Measurements from ENCODE around the gene HOXC11.

Gene HOXC11

GRCh38 chr12:53935383-53936341, 37.3 kb upstream of the HOXC11 start:
- H3K27me3 ChIP-seq (ENCODE audit: control insufficient read depth in 1 of 2, insufficient read depth in 2 of 2, low read length in 2 of 2): peaks cover 83 to 98% of the 10 kb centered on the region in 2 donors
- H3K9me3 ChIP-seq (ENCODE audit: control insufficient read depth in 1 of 2, low read length in 2 of 2): no peaks in the 10 kb centered on the region

GRCh38 chr12:53937099-53937498, 35.8 kb upstream of the HOXC11 start:
- Histone ChIP-seq H3K9ac (ENCODE audit: low read depth in 1 of 2, low read length in 2 of 2) (no peak overlapping the region), H3K4me1 (ENCODE audit: control insufficient read depth in 1 of 2, insufficient read depth in 2 of 2, low read length in 2 of 2) (no peaks in the 10 kb centered on the region), H3K9me3 (ENCODE audit: control insufficient read depth in 1 of 2, low read length in 2 of 2) (no peaks in the 10 kb centered on the region), H3K27me3 (ENCODE audit: control insufficient read depth in 1 of 2, insufficient read depth in 2 of 2, low read length in 2 of 2) (peaks cover 82 to 98% of the 10 kb centered on the region in 2 donors), H3K27ac (ENCODE audit: low read depth, low read length) (no peak overlapping the region), H3K36me3 (ENCODE audit: control insufficient read depth in 1 of 2, insufficient read depth in 2 of 2, low read length in 2 of 2) (no peaks in the 10 kb centered on the region), H3K4me3 (ENCODE audit: low read depth in 1 of 2, low read length in 2 of 2) (no peak overlapping the region)

More at GRCh38 chr12:53935383-53936341, 37.3 kb upstream of the HOXC11 start:
- Histone ChIP-seq H3K9ac (ENCODE audit: low read depth in 1 of 2, low read length in 2 of 2) (no peak overlapping the region), H3K4me1 (ENCODE audit: control insufficient read depth in 1 of 2, insufficient read depth in 2 of 2, low read length in 2 of 2) (no peaks in the 10 kb centered on the region), H3K4me3 (ENCODE audit: low read depth in 1 of 2, low read length in 2 of 2) (no peak overlapping the region), H3K27ac (ENCODE audit: low read depth, low read length) (no peak overlapping the region), H3K36me3 (ENCODE audit: control insufficient read depth in 1 of 2, insufficient read depth in 2 of 2, low read length in 2 of 2) (no peaks in the 10 kb centered on the region)

- Histone ChIP-seq H3K27ac (ENCODE audit: low read depth, low read length) (no peak overlapping the region), H3K36me3 (ENCODE audit: control insufficient read depth in 1 of 2, insufficient read depth in 2 of 2, low read length in 2 of 2) (no peaks in the 10 kb centered on the region), H3K9ac (ENCODE audit: low read depth in 1 of 2, low read length in 2 of 2) (no peak overlapping the region), H3K27me3 (ENCODE audit: control insufficient read depth in 1 of 2, insufficient read depth in 2 of 2, low read length in 2 of 2) (peaks cover 82 to 97% of the 10 kb centered on the region in 2 donors), H3K4me3 (ENCODE audit: low read depth in 1 of 2, low read length in 2 of 2) (no peak overlapping the region), H3K4me1 (ENCODE audit: control insufficient read depth in 1 of 2, insufficient read depth in 2 of 2, low read length in 2 of 2) (no peaks in the 10 kb centered on the region), H3K9me3 (ENCODE audit: control insufficient read depth in 1 of 2, low read length in 2 of 2) (no peaks in the 10 kb centered on the region)
Measured at GRCh38 chr12:53937596-53938325, 35.2 kb upstream of the HOXC11 start.

DNA sequence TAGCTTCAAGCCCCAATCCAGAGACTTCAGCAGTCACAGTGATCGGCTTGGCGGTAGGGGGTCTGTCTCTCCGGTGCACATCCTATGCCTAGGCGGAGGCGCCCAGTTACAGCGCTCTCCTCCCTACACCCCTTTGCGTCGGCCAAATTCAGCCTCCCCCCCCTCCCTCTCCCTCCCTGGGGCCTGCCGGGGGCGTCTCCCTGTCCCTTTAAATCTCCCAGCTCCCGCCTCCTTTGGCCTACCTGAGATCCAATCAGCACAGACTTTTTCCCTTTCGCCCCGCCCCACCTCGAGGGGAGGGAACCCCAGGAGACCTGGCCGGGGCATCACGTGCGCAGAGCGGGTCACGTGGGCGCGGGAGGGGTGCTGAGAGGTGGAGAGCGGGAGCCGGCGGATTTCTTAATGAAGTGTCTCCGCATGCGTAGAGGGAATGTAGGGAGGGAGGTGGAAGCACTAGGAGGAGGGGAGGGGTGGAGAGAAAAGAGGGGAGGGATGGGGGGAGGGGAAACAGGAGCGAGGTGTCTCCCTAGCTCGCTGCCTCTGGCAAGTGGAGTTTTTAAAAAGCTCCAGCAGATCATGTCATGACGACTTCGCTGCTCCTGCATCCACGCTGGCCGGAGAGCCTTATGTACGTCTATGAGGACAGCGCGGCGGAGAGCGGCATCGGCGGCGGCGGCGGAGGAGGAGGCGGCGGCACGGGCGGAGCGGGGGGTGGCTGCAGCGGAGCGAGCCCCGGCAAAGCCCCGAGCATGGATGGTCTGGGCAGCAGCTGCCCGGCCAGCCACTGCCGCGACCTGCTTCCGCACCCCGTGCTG, 34.4 kb upstream of the HOXC11 start, which contains the start of gene HOXC13:
Gene HOXC13 (plus strand): TSS at position 506 of the 815 bp plus-strand sequence. CDS start 76 bp downstream, at position 582.
- no peaks in the 10 kb centered on the region for H3K36me3 ChIP-seq (ENCODE audit: control insufficient read depth in 1 of 2, insufficient read depth in 2 of 2, low read length in 2 of 2)
- H3K9ac ChIP-seq (ENCODE audit: low read depth in 1 of 2, low read length in 2 of 2): no peak within 1 kb of the TSS
- peaks cover 84 to 97% of the 10 kb centered on the region in 2 donors for H3K27me3 ChIP-seq (ENCODE audit: control insufficient read depth in 1 of 2, insufficient read depth in 2 of 2, low read length in 2 of 2)
- no peak within 1 kb of the TSS for H3K4me3 ChIP-seq (ENCODE audit: low read depth in 1 of 2, low read length in 2 of 2)
- no peaks in the 10 kb centered on the region for H3K9me3 ChIP-seq (ENCODE audit: control insufficient read depth in 1 of 2, low read length in 2 of 2)
- no peak within 1 kb of the TSS for H3K27ac ChIP-seq (ENCODE audit: low read depth, low read length)
- no peaks in the 10 kb centered on the region for H3K4me1 ChIP-seq (ENCODE audit: control insufficient read depth in 1 of 2, insufficient read depth in 2 of 2, low read length in 2 of 2)

- Histone ChIP-seq H3K36me3 (ENCODE audit: control insufficient read depth in 1 of 2, insufficient read depth in 2 of 2, low read length in 2 of 2) (no peaks in the 10 kb centered on the region), H3K9ac (ENCODE audit: low read depth in 1 of 2, low read length in 2 of 2) (no peak overlapping the region), H3K27me3 (ENCODE audit: control insufficient read depth in 1 of 2, insufficient read depth in 2 of 2, low read length in 2 of 2) (peaks cover 84 to 97% of the 10 kb centered on the region in 2 donors), H3K4me3 (ENCODE audit: low read depth in 1 of 2, low read length in 2 of 2) (no peak overlapping the region), H3K4me1 (ENCODE audit: control insufficient read depth in 1 of 2, insufficient read depth in 2 of 2, low read length in 2 of 2) (no peaks in the 10 kb centered on the region), H3K9me3 (ENCODE audit: control insufficient read depth in 1 of 2, low read length in 2 of 2) (no peaks in the 10 kb centered on the region), H3K27ac (ENCODE audit: low read depth, low read length) (no peak overlapping the region)
Measured at GRCh38 chr12:53939141-53940108, 33.5 kb upstream of the HOXC11 start.

- H3K4me3 ChIP-seq (ENCODE audit: low read depth in 1 of 2, low read length in 2 of 2): no peak overlapping the region
Measured at GRCh38 chr12:53940443-53941014, 32.4 kb upstream of the HOXC11 start.

GRCh38 chr12:53941187-53941586, 31.7 kb upstream of the HOXC11 start:
- peaks cover 84 to 97% of the 10 kb centered on the region in 2 donors for H3K27me3 ChIP-seq (ENCODE audit: control insufficient read depth in 1 of 2, insufficient read depth in 2 of 2, low read length in 2 of 2)

More at GRCh38 chr12:53940443-53941014, 32.4 kb upstream of the HOXC11 start:
- H3K4me1 ChIP-seq (ENCODE audit: control insufficient read depth in 1 of 2, insufficient read depth in 2 of 2, low read length in 2 of 2): no peaks in the 10 kb centered on the region
- H3K9me3 ChIP-seq (ENCODE audit: control insufficient read depth in 1 of 2, low read length in 2 of 2): no peaks in the 10 kb centered on the region
- no peaks in the 10 kb centered on the region for H3K36me3 ChIP-seq (ENCODE audit: control insufficient read depth in 1 of 2, insufficient read depth in 2 of 2, low read length in 2 of 2)
- no peak overlapping the region for H3K9ac ChIP-seq (ENCODE audit: low read depth in 1 of 2, low read length in 2 of 2)
- H3K27ac ChIP-seq (ENCODE audit: low read depth, low read length): no peak overlapping the region
- peaks cover 84 to 97% of the 10 kb centered on the region in 2 donors for H3K27me3 ChIP-seq (ENCODE audit: control insufficient read depth in 1 of 2, insufficient read depth in 2 of 2, low read length in 2 of 2)

DNA sequence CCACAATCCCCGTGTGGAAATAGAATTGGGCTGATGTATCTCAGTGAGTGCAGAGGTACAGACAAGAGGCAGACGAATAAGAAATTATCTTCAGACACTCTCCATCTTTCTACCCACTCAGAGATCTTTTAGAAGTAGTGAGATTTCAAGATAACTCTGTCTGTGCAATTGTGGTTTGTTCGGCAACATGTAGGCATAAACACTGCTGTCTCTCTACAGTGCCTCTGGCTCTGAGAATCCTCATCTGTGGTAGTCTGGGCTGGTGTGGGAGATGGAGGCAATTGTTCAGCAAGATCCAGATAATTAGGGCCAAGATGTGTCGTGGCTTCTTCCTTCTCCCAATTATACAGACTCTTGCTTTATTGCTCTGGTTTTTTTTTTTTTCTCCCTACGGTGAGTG, 31.2 kb upstream of the HOXC11 start:
- Histone ChIP-seq H3K27me3 (ENCODE audit: control insufficient read depth in 1 of 2, insufficient read depth in 2 of 2, low read length in 2 of 2) (peaks cover 88 to 97% of the 10 kb centered on the region in 2 donors), H3K4me1 (ENCODE audit: control insufficient read depth in 1 of 2, insufficient read depth in 2 of 2, low read length in 2 of 2) (no peaks in the 10 kb centered on the region), H3K9ac (ENCODE audit: low read depth in 1 of 2, low read length in 2 of 2) (no peak overlapping the region), H3K9me3 (ENCODE audit: control insufficient read depth in 1 of 2, low read length in 2 of 2) (no peaks in the 10 kb centered on the region), H3K4me3 (ENCODE audit: low read depth in 1 of 2, low read length in 2 of 2) (no peak overlapping the region), H3K36me3 (ENCODE audit: control insufficient read depth in 1 of 2, insufficient read depth in 2 of 2, low read length in 2 of 2) (no peaks in the 10 kb centered on the region), H3K27ac (ENCODE audit: low read depth, low read length) (no peak overlapping the region)

More at GRCh38 chr12:53941187-53941586, 31.7 kb upstream of the HOXC11 start:
- Histone ChIP-seq H3K9ac (ENCODE audit: low read depth in 1 of 2, low read length in 2 of 2) (no peak overlapping the region), H3K9me3 (ENCODE audit: control insufficient read depth in 1 of 2, low read length in 2 of 2) (no peaks in the 10 kb centered on the region), H3K4me3 (ENCODE audit: low read depth in 1 of 2, low read length in 2 of 2) (no peak overlapping the region), H3K36me3 (ENCODE audit: control insufficient read depth in 1 of 2, insufficient read depth in 2 of 2, low read length in 2 of 2) (no peaks in the 10 kb centered on the region), H3K27ac (ENCODE audit: low read depth, low read length) (no peak overlapping the region), H3K4me1 (ENCODE audit: control insufficient read depth in 1 of 2, insufficient read depth in 2 of 2, low read length in 2 of 2) (no peaks in the 10 kb centered on the region)
